ENCODE results near the gene IL16.

GRCh38 chr15:81261172-81261811, 64.6 kb downstream of the IL16 start:
- no peak for TF ChIP-seq JUND (IDR thresholded peaks at IDR 0.05)
- TF ChIP-seq POLR2A (IDR thresholded peaks at IDR 0.05; ENCODE audit: borderline replicate concordance, extremely low read depth, insufficient read depth, insufficient read length): no peak
- no peak for TF ChIP-seq EZH2 (IDR thresholded peaks at IDR 0.05)

Measured in HCT116 (cell line).